SK-N-SH treated with all-trans-retinoic acid at 6 μM for 48 hours (cell line): ENCODE data around the gene TPPP.

Source experiments
- ATAC-seq: fragments of 200-7000 bp; cut with Tn5 transposase; 3 replicates; pipeline ENCODE4 v1.9.1; 2020; ENCODE audit warnings: mild to moderate bottlenecking, moderate library complexity
- ARNTL ChIP-seq: fragments of 450-650 bp; formaldehyde crosslinking; IDR thresholded peaks from 2 replicates; pipeline ENCODE4 v1.5.0; 2020; ENCODE audit warnings: low read depth, mild to moderate bottlenecking, moderate library complexity, borderline replicate concordance
- BACH2 ChIP-seq: fragments of 250-450 bp; sonication (Bioruptor Pico); IDR thresholded peaks from 2 replicates; pipeline ENCODE4 v1.9.0; 2021; ENCODE audit warnings: mild to moderate bottlenecking, borderline replicate concordance
- CSDC2 ChIP-seq: fragments of 250-450 bp; sonication (Bioruptor Pico); IDR thresholded peaks from 2 replicates; pipeline ENCODE4 v1.5.0; 2020; ENCODE audit warnings: mild to moderate bottlenecking, moderate library complexity
- CSRNP3 ChIP-seq: fragments of 250-450 bp; sonication (Bioruptor Pico); IDR thresholded peaks from 2 replicates; pipeline ENCODE4 v1.5.1; 2021; ENCODE audit warnings: mild to moderate bottlenecking, moderate library complexity
- ESRRG ChIP-seq: fragments of 250-450 bp; sonication (Bioruptor Pico); IDR thresholded peaks from 2 replicates; pipeline ENCODE4 v1.6.1; 2021; ENCODE audit warnings: mild to moderate bottlenecking
- GLIS3 ChIP-seq: fragments of 250-450 bp; sonication (Bioruptor Pico); IDR thresholded peaks from 2 replicates; pipeline ENCODE4 v1.5.0; 2020; ENCODE audit warnings: mild to moderate bottlenecking, moderate library complexity
- ISL1 ChIP-seq: fragments of 250-450 bp; sonication (Bioruptor Pico); IDR thresholded peaks from 2 replicates; pipeline ENCODE4 v2.1.2; 2022; ENCODE audit warnings: mild to moderate bottlenecking, moderate library complexity
- OSR1 ChIP-seq: fragments of 250-450 bp; sonication (Bioruptor Pico); IDR thresholded peaks from 2 replicates; pipeline ENCODE4 v1.8.0; 2022; ENCODE audit warnings: moderate library complexity, mild to moderate bottlenecking, inconsistent platforms
- PATZ1 ChIP-seq: fragments of 250-450 bp; sonication (Bioruptor Pico); IDR thresholded peaks from 2 replicates; pipeline ENCODE4 v1.8.0; 2020; ENCODE audit warnings: mild to moderate bottlenecking, moderate library complexity, borderline replicate concordance
- POU6F1 ChIP-seq: fragments of 250-450 bp; sonication (Bioruptor Pico); IDR thresholded peaks from 2 replicates; pipeline ENCODE4 v1.8.0; 2021; ENCODE audit warnings: low read depth, mild to moderate bottlenecking, moderate library complexity, borderline replicate concordance
- PPARA ChIP-seq: fragments of 250-450 bp; sonication (Bioruptor Pico); IDR thresholded peaks from 2 replicates; pipeline ENCODE4 v1.5.0; 2020; ENCODE audit warnings: mild to moderate bottlenecking, borderline replicate concordance
- RARB ChIP-seq: fragments of 250-450 bp; sonication (Bioruptor Pico); IDR thresholded peaks from 2 replicates; pipeline ENCODE4 v1.8.0; 2021; ENCODE audit warnings: mild to moderate bottlenecking, moderate library complexity
- SNAI2 ChIP-seq: fragments of 250-450 bp; sonication (Bioruptor Pico); IDR thresholded peaks from 2 replicates; pipeline ENCODE4 v1.5.0; 2020; ENCODE audit warnings: mild to moderate bottlenecking, moderate library complexity
- TCF4 ChIP-seq: fragments of 250-450 bp; sonication (Bioruptor Pico); IDR thresholded peaks from 2 replicates; pipeline ENCODE4 v1.8.0; 2021; ENCODE audit warnings: mild to moderate bottlenecking, moderate library complexity, borderline replicate concordance
- TSHZ2 ChIP-seq: fragments of 250-450 bp; sonication (Bioruptor Pico); IDR thresholded peaks from 2 replicates; pipeline ENCODE4 v1.5.0; 2020; ENCODE audit warnings: mild to moderate bottlenecking, moderate library complexity
- ZC3H10 ChIP-seq: fragments of 250-450 bp; sonication (Bioruptor Pico); IDR thresholded peaks from 2 replicates; pipeline ENCODE4 v1.5.1; 2021; ENCODE audit warnings: mild to moderate bottlenecking, moderate library complexity
- ZFP3 ChIP-seq: fragments of 250-450 bp; sonication (Bioruptor Pico); IDR thresholded peaks from 2 replicates; pipeline ENCODE4 v1.5.0; 2020; ENCODE audit warnings: mild to moderate bottlenecking, moderate library complexity
- ZFP30 ChIP-seq: fragments of 450-650 bp; formaldehyde crosslinking; IDR thresholded peaks from 2 replicates; pipeline ENCODE4 v1.5.0; 2022; ENCODE audit warnings: mild to moderate bottlenecking, moderate library complexity
- ZNF565 ChIP-seq: fragments of 450-650 bp; formaldehyde crosslinking; conservative IDR thresholded peaks from 2 replicates; pipeline ENCODE4 v1.5.0; 2020; ENCODE audit warnings: low read depth, mild to moderate bottlenecking, moderate library complexity
- ZNF70 ChIP-seq: fragments of 450-650 bp; formaldehyde crosslinking; IDR thresholded peaks from 2 replicates; pipeline ENCODE4 v1.5.0; 2020; ENCODE audit warnings: mild to moderate bottlenecking, moderate library complexity
- ZNF8 ChIP-seq: fragments of 450-650 bp; formaldehyde crosslinking; IDR thresholded peaks from 2 replicates; pipeline ENCODE4 v1.5.0; 2020; ENCODE audit warnings: mild to moderate bottlenecking, moderate library complexity

Gene TPPP

GRCh38 chr5:625516-625915 is 67.6 kb downstream of the TPPP start:
- TF ChIP-seq CSRNP3 = no peak
- no peak for TF ChIP-seq CSDC2 (CRISPR knock-in tag)
- TF ChIP-seq TSHZ2 (CRISPR knock-in tag) = no peak
- no peak for TF ChIP-seq ESRRG (CRISPR knock-in tag)
- TF ChIP-seq BACH2 = no peak
- no peak for TF ChIP-seq ZC3H10 (CRISPR knock-in tag)
- no peak for TF ChIP-seq ISL1 (CRISPR knock-in tag)
- TF ChIP-seq ARNTL (CRISPR knock-in tag) = no peak
- TF ChIP-seq PPARA (CRISPR knock-in tag) = no peak
- TF ChIP-seq RARB (CRISPR knock-in tag) = no peak
- TF ChIP-seq GLIS3 (CRISPR knock-in tag) = no peak
- TF ChIP-seq POU6F1 (CRISPR knock-in tag) = no peak
- TF ChIP-seq ZNF8 (CRISPR knock-in tag) = no peak
- no peak for ATAC-seq

GRCh38 chr5:624951-625230 is 68.3 kb downstream of the TPPP start:
- ATAC-seq = no peak
- TF ChIP-seq ARNTL (CRISPR knock-in tag) (no peak), ZNF8 (CRISPR knock-in tag) (no peak), TCF4 (CRISPR knock-in tag) (no peak), POU6F1 (CRISPR knock-in tag) (no peak), SNAI2 (CRISPR knock-in tag) (no peak), BACH2 (no peak), ZNF70 (CRISPR knock-in tag) (no peak), ZFP30 (no peak), RARB (CRISPR knock-in tag) (no peak), ZFP3 (CRISPR knock-in tag) (no peak), ESRRG (CRISPR knock-in tag) (no peak), ZNF565 (no peak), OSR1 (no peak)

- ATAC-seq = no peak
- no peak for TF ChIP-seq BACH2
- TF ChIP-seq CSDC2 (CRISPR knock-in tag) = no peak
- TF ChIP-seq GLIS3 (CRISPR knock-in tag) = no peak
- TF ChIP-seq ARNTL (CRISPR knock-in tag) = no peak
- no peak for TF ChIP-seq OSR1
- no peak for TF ChIP-seq TCF4 (CRISPR knock-in tag)
- TF ChIP-seq POU6F1 (CRISPR knock-in tag) = no peak
- TF ChIP-seq PATZ1 (CRISPR knock-in tag) = no peak
Measured at GRCh38 chr5:624118-624950, 68.8 kb downstream of the TPPP start.
